ENCODE data around the gene SLIT3. TPM values are rescaled to one million over a fixed set of nuclear protein-coding genes. Genes with fewer than 3 reads are reported as not detected.
A peak's percentile ranks its signal among the peaks of the same experiment; 100 is the strongest.

Gene SLIT3
- total RNA-seq, 6 donors from 2014 or later: 10.8 to 57.3 (median 32.2) TPM

DNA sequence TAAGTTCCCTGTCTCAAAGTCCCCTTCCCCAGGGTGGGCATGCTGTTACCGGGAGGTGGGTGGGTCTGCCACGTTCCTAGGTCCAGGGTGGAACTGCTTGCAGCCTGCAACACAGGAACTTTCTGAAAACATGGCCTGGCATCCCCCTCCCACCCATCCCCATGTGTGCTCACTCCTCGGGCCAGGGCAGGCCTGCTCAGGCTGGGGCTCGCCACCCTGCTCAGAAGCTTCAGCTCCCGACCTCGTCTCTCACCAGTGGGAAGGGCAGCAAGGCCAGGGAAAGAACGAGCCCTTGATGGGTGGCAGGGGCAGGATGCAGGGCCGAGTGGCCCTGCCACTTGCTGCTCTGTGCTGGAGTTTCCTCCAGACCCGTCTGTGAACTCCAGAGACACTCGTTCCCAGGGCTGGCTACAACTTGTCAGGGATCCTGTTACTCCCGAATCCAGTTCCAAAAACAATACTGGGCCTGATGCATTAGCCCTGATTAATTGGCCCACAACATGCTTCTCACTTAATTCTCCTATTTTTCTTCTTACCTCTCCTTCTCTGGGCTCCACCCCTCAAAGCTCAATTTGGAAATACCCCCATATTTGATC lies 197.3 kb downstream of the SLIT3 start:
- ATAC-seq (ENCODE audit: low FRiP score in 2 of 2) (no peak), DNase-seq (peak in 1 of 2 donors; percentile 48)
- H3K9me3 ChIP-seq: no peaks in the 10 kb centered on the region
- TF ChIP-seq, protein P1, sequence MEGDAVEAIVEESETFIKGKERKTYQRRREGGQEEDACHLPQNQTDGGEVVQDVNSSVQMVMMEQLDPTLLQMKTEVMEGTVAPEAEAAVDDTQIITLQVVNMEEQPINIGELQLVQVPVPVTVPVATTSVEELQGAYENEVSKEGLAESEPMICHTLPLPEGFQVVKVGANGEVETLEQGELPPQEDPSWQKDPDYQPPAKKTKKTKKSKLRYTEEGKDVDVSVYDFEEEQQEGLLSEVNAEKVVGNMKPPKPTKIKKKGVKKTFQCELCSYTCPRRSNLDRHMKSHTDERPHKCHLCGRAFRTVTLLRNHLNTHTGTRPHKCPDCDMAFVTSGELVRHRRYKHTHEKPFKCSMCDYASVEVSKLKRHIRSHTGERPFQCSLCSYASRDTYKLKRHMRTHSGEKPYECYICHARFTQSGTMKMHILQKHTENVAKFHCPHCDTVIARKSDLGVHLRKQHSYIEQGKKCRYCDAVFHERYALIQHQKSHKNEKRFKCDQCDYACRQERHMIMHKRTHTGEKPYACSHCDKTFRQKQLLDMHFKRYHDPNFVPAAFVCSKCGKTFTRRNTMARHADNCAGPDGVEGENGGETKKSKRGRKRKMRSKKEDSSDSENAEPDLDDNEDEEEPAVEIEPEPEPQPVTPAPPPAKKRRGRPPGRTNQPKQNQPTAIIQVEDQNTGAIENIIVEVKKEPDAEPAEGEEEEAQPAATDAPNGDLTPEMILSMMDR (IDR thresholded peaks at IDR 0.05): no peak
- TF ChIP-seq EP300 (IDR thresholded peaks at IDR 0.05): no peak
- no peak for TF ChIP-seq POLR2A (IDR thresholded peaks at IDR 0.05)
- TF ChIP-seq POLR2AphosphoS5 (IDR thresholded peaks at IDR 0.05): no peak
- no peaks in the 10 kb centered on the region for H3K36me3 ChIP-seq
- H3K27ac ChIP-seq: no peak overlapping the region
- WGBS, 2 donors: 60 to 70% methylated on average over 5 to 9 of the region's 11 CpGs
- no peaks in the 10 kb centered on the region for H3K4me1 ChIP-seq
- no peak overlapping the region for H3K4me3 ChIP-seq
- no peaks in the 10 kb centered on the region for H3K27me3 ChIP-seq

DNA sequence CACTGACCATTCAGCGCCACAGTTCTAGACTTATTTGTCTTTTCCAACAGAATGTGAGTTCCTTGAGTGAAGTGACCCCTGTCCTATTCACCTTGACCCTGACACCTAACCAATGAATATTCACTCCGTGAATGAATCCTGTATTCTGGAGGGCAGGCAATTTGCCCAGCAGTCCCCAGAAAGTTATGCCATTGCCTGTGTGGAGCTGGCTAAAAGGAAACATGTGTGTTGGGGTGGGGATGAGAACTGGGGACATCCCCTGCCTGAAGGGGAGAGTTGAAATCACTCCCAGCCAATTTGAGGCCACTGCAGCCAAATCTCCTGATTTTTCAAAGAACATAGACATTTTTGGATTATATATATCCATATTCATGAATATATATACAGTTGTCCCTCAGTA lies 199.0 kb downstream of the SLIT3 start:
- H3K36me3 ChIP-seq: no peaks in the 10 kb centered on the region
- TF ChIP-seq, protein P1 (IDR thresholded peaks at IDR 0.05): no peak
- TF ChIP-seq POLR2A (IDR thresholded peaks at IDR 0.05) (no peak), POLR2AphosphoS5 (IDR thresholded peaks at IDR 0.05) (no peak), EP300 (IDR thresholded peaks at IDR 0.05) (no peak)
- H3K4me3 ChIP-seq: no peak overlapping the region
- H3K27ac ChIP-seq: no peak overlapping the region
- no peaks in the 10 kb centered on the region for H3K4me1 ChIP-seq
- H3K27me3 ChIP-seq: no peaks in the 10 kb centered on the region
- no peak for ATAC-seq (ENCODE audit: low FRiP score in 2 of 2)
- 87 to 89% methylated on average over 2 of the region's 2 CpGs for WGBS, 2 donors
- H3K9me3 ChIP-seq: no peaks in the 10 kb centered on the region
- no peak for DNase-seq

DNA sequence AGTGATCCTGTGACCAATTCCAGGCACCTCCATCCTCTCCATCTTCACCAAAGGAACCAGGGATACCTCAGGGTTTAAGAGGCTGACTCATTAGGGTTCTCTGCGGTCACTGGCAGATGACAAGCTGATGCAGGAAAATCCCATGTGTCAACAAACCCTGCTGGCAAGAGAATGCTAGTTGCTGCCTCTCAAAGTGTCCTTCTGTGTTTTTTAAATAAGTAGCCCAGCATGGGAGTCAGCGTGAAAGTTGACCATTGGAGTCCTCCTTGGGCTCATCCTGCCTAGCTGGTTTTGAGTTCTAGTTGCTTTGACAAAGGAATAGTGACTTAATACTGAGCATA lies 200.2 kb downstream of the SLIT3 start:
- H3K27ac ChIP-seq: no peak overlapping the region
- H3K4me1 ChIP-seq: no peaks in the 10 kb centered on the region
- no peak for DNase-seq
- no peaks in the 10 kb centered on the region for H3K27me3 ChIP-seq
- 52 to 69% methylated on average over 2 of the region's 2 CpGs for WGBS, 2 donors
- ATAC-seq (ENCODE audit: low FRiP score in 2 of 2): no peak
- TF ChIP-seq POLR2A (IDR thresholded peaks at IDR 0.05): no peak
- no peak for TF ChIP-seq POLR2AphosphoS5 (IDR thresholded peaks at IDR 0.05)
- TF ChIP-seq, protein P1 (IDR thresholded peaks at IDR 0.05): no peak
- TF ChIP-seq EP300 (IDR thresholded peaks at IDR 0.05): no peak
- no peaks in the 10 kb centered on the region for H3K36me3 ChIP-seq
- no peak overlapping the region for H3K4me3 ChIP-seq
- H3K9me3 ChIP-seq: no peaks in the 10 kb centered on the region

DNA sequence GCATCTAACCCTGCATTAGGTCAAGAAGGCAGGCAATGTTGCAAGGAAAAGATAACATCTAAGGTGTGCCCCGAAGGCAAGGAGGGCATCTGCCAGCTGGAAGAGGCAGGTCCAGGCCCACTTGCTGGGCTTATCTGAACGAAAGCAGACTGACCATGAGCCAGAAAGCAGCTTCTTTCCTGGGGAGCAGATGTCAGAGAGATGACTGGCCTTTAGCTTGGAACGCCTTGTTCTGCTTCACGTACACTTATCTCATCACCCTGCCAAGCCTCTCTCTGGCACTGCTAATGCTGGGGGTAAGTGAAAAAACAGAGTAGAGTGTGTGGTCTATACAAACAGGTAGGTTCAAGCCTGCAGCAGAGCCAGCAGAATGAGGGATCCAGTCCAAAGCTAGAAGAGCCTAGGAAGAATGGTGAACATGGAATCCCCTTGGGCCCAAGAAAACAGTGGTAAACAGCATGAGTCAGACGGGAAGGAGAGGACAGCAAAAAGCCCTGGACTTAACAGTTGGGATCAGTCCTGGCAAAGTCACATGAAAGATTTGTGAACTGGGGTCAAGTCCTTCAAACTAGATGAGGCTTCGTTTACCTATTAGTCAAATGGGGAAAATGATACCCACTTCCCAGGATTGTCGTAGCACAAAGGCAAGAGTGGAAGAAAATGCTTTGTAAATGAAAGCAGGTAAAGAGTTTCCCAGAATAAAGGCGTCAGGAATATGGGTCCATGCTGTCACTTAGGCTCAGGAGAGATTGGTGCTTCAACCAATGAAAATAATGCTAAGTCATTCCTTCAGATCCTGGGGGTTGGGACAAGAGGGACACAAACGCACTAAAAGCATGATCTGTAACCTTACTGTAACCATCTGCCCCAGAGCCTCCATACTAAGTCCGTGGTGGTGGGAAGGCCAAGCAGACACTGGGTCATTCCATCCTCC lies 200.9 kb downstream of the SLIT3 start:
- no peak for DNase-seq
- no peaks in the 10 kb centered on the region for H3K4me1 ChIP-seq
- TF ChIP-seq POLR2AphosphoS5 (IDR thresholded peaks at IDR 0.05) (no peak), POLR2A (IDR thresholded peaks at IDR 0.05) (no peak), EP300 (IDR thresholded peaks at IDR 0.05) (no peak)
- TF ChIP-seq, protein P1 (IDR thresholded peaks at IDR 0.05): no peak
- no peak overlapping the region for H3K4me3 ChIP-seq
- no peaks in the 10 kb centered on the region for H3K36me3 ChIP-seq
- H3K27me3 ChIP-seq: no peaks in the 10 kb centered on the region
- ATAC-seq (ENCODE audit: low FRiP score in 2 of 2): peak in 1 of 2 donors; percentile 43
- H3K27ac ChIP-seq: no peak overlapping the region
- no peaks in the 10 kb centered on the region for H3K9me3 ChIP-seq
- 69 to 71% methylated on average over 10 of the region's 10 CpGs for WGBS, 2 donors
